SK-N-SH (cell line): ENCODE measurements around the gene PIP4K2A. TPM values are rescaled to one million over a fixed set of nuclear protein-coding genes. Genes with fewer than 3 reads are reported as not detected.

Experiments
- CTCF ChIA-PET: fragments of 300-600, 350-600 bp; formaldehyde crosslinking; extraction: SDS; loops from one replicate; lab custom pipeline; 2021; lab: Yijun Ruan, JAX
- POLR2A ChIA-PET: fragments of 350-600 bp; sonication (Branson Sonifier 250); formaldehyde crosslinking; extraction: SDS; loops from one replicate; lab custom pipeline; 2020; ENCODE audit warnings: antibody characterized with exemption, inconsistent platforms; lab: Yijun Ruan, JAX
- DNase-seq: peaks from one replicate; pipeline ENCODE4 v3.0.0; 2012
- H2AFZ ChIP-seq: fragments of 200-600 bp; sonication (generic); 2 replicates; pipeline ENCODE4 v1.8.1; 2016; ENCODE audit warnings: antibody characterized with exemption, mild to moderate bottlenecking, low read depth
- H3F3A ChIP-seq: fragments of 200-600 bp; sonication (generic); replicated peaks from 2 replicates; pipeline ENCODE3; 2016; ENCODE audit warnings: antibody characterized with exemption, mild to moderate bottlenecking; ENCODE audit not compliant: insufficient read depth
- H3K27ac ChIP-seq, 2 experiments: fragments of 200-500 bp in 1 of 2; fragments of 200-600 bp in 1 of 2; sonication (Bioruptor generic) in 1 of 2; sonication (generic), shearing (Covaris generic) in 1 of 2; 2 replicates each; pipeline versions ENCODE4 v1.5.1 to v1.6.1; 2014 to 2016; ENCODE audit warnings: low read depth in 2 of 2, inconsistent platforms in 1 of 2, low read length in 1 of 2, mild to moderate bottlenecking in 1 of 2, mixed read lengths in 1 of 2
- H3K27me3 ChIP-seq: fragments of 200-600 bp; sonication (generic), shearing (Covaris generic); 2 replicates; pipeline ENCODE4 v1.6.1; 2016; ENCODE audit warnings: mixed run types; ENCODE audit not compliant: insufficient read depth
- H3K36me3 ChIP-seq, 2 experiments: fragments of 200-500 bp in 1 of 2; fragments of 200-600 bp in 1 of 2; sonication (Bioruptor generic) in 1 of 2; sonication (generic) in 1 of 2; replicated peaks in 1 of 2; 2 replicates each; pipeline versions ENCODE3 to v1.5.1; 2014 to 2016; ENCODE audit warnings: low read length in 1 of 2, mild to moderate bottlenecking in 1 of 2; ENCODE audit not compliant: insufficient read depth in 2 of 2, control insufficient read depth in 1 of 2
- H3K4me1 ChIP-seq, 2 experiments: fragments of 200-500 bp in 1 of 2; fragments of 200-600 bp in 1 of 2; sonication (Bioruptor generic) in 1 of 2; sonication (generic), shearing (Covaris generic) in 1 of 2; 2 replicates each; pipeline versions ENCODE4 v1.5.1 to v1.6.1; 2014 to 2016; ENCODE audit warnings: low read depth in 1 of 2, low read length in 1 of 2, mixed run types in 1 of 2; ENCODE audit not compliant: insufficient read depth in 2 of 2, control insufficient read depth in 1 of 2
- H3K4me2 ChIP-seq: fragments of 200-600 bp; sonication (generic), shearing (Covaris generic); 2 replicates; pipeline ENCODE4 v1.6.1; 2017; ENCODE audit warnings: mixed run types
- H3K4me3 ChIP-seq, 2 experiments: fragments of 200-500 bp in 1 of 2; fragments of 200-600 bp in 1 of 2; sonication (Bioruptor generic) in 1 of 2; sonication (generic), shearing (Covaris generic) in 1 of 2; 2 replicates each; pipeline versions ENCODE4 v1.5.1 to v1.8.1; 2014 to 2016; ENCODE audit warnings: low read depth in 2 of 2, inconsistent platforms in 1 of 2, low read length in 1 of 2, mild to moderate bottlenecking in 1 of 2, mixed read lengths in 1 of 2, moderate library complexity in 1 of 2
- H3K79me2 ChIP-seq: fragments of 200-600 bp; sonication (generic); 2 replicates; pipeline ENCODE4 v1.8.1; 2017; ENCODE audit warnings: mild to moderate bottlenecking; ENCODE audit not compliant: insufficient read depth
- H3K9ac ChIP-seq: fragments of 200-600 bp; sonication (generic); 2 replicates; pipeline ENCODE4 v1.6.1; 2017; ENCODE audit warnings: mixed run types
- H3K9me2 ChIP-seq: fragments of 200-600 bp; sonication (generic); 2 replicates; pipeline ENCODE4 v1.6.1; 2017; ENCODE audit warnings: mixed run types
- H3K9me3 ChIP-seq: fragments of 200-600 bp; sonication (generic); 2 replicates; pipeline ENCODE4 v1.6.1; 2017; ENCODE audit warnings: mixed run types, mild to moderate bottlenecking, moderate library complexity
- H4K20me1 ChIP-seq: fragments of 200-600 bp; sonication (generic); 2 replicates; pipeline ENCODE4 v1.6.1; 2017; ENCODE audit warnings: mild to moderate bottlenecking, mixed run types; ENCODE audit not compliant: insufficient read depth
- MAX ChIP-seq: IDR thresholded peaks from 2 replicates; pipeline ENCODE4 v1.4.0; 2012; ENCODE audit warnings: low read depth
- NRF1 ChIP-seq: IDR thresholded peaks from 2 replicates; pipeline ENCODE4 v1.6.1; 2012; ENCODE audit warnings: low read depth, mild to moderate bottlenecking, low read length
- POLR2AphosphoS5 ChIP-seq: IDR thresholded peaks from 2 replicates; pipeline ENCODE4 v1.6.1; 2012; ENCODE audit warnings: low read depth, low read length
- SIN3A ChIP-seq: IDR thresholded peaks from 2 replicates; pipeline ENCODE4 v1.6.1; 2012; ENCODE audit warnings: low read depth, mild to moderate bottlenecking, low read length, moderate library complexity, borderline replicate concordance
- TAF1 ChIP-seq: IDR thresholded peaks from 2 replicates; pipeline ENCODE4 v1.6.1; 2012; ENCODE audit warnings: low read depth, mild to moderate bottlenecking, low read length, moderate library complexity, borderline replicate concordance
- TCF12 ChIP-seq: IDR thresholded peaks from 2 replicates; pipeline ENCODE4 v1.4.0; 2012
- TEAD4 ChIP-seq: IDR thresholded peaks from 2 replicates; pipeline ENCODE4 v1.4.0; 2012; ENCODE audit warnings: mild to moderate bottlenecking, borderline replicate concordance; ENCODE audit not compliant: insufficient read depth
- WGBS: methylation state at CpG from one replicate; pipeline ENCODE4 v1.1.6; 2017; ENCODE audit warnings: low lambda C conversion rate; 5-methylcytosine and 5-hydroxymethylcytosine counted together
- polyA plus RNA-seq, 3 experiments: library from polyadenylated mRNA; depleted of rRNA; stranded (reverse); fragments of >200 nt; gene quantifications; 2 replicates each; pipeline ENCODE4 v1.2.3, GENCODE V29; 2012
- TF ChIP-seq, protein P1 (sequence below): IDR thresholded peaks from 2 replicates; pipeline ENCODE4 v1.6.1; 2012; ENCODE audit warnings: mild to moderate bottlenecking, low read depth, low read length, moderate library complexity
- TF ChIP-seq, protein P2 (sequence below): fragments of 150-350 bp; IDR thresholded peaks from 2 replicates; pipeline ENCODE4 v1.6.1; 2017; ENCODE audit warnings: antibody characterized with exemption, low read length, low read depth, borderline replicate concordance

Gene PIP4K2A
- polyA plus RNA-seq, 1 of the 3 experiments (the other 2 are of a cell fraction) = 10.8 TPM

GRCh38 chr10:22690158-22690557, 24.2 kb downstream of the PIP4K2A start:
- peaks cover 0 to 11% of the 10 kb centered on the region in 2 experiments; a peak in 1 of 4 replicates for H3K4me1 ChIP-seq
- H3K4me3 ChIP-seq = no peak overlapping the region
- DNase-seq = no peak
- no peak overlapping the region for H2AFZ ChIP-seq
- no peak overlapping the region for H3K4me2 ChIP-seq
- H3K9me3 ChIP-seq = no peaks in the 10 kb centered on the region
- no peaks in the 10 kb centered on the region for H3K27me3 ChIP-seq
- CTCF ChIA-PET = no interaction called here
- 75% methylated on average over 2 of the region's 2 CpGs for WGBS
- no peak for TF ChIP-seq TCF12
- no peak for TF ChIP-seq TEAD4
- TF ChIP-seq, protein P1, sequence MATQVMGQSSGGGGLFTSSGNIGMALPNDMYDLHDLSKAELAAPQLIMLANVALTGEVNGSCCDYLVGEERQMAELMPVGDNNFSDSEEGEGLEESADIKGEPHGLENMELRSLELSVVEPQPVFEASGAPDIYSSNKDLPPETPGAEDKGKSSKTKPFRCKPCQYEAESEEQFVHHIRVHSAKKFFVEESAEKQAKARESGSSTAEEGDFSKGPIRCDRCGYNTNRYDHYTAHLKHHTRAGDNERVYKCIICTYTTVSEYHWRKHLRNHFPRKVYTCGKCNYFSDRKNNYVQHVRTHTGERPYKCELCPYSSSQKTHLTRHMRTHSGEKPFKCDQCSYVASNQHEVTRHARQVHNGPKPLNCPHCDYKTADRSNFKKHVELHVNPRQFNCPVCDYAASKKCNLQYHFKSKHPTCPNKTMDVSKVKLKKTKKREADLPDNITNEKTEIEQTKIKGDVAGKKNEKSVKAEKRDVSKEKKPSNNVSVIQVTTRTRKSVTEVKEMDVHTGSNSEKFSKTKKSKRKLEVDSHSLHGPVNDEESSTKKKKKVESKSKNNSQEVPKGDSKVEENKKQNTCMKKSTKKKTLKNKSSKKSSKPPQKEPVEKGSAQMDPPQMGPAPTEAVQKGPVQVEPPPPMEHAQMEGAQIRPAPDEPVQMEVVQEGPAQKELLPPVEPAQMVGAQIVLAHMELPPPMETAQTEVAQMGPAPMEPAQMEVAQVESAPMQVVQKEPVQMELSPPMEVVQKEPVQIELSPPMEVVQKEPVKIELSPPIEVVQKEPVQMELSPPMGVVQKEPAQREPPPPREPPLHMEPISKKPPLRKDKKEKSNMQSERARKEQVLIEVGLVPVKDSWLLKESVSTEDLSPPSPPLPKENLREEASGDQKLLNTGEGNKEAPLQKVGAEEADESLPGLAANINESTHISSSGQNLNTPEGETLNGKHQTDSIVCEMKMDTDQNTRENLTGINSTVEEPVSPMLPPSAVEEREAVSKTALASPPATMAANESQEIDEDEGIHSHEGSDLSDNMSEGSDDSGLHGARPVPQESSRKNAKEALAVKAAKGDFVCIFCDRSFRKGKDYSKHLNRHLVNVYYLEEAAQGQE = no peak
- TF ChIP-seq, protein P2, sequence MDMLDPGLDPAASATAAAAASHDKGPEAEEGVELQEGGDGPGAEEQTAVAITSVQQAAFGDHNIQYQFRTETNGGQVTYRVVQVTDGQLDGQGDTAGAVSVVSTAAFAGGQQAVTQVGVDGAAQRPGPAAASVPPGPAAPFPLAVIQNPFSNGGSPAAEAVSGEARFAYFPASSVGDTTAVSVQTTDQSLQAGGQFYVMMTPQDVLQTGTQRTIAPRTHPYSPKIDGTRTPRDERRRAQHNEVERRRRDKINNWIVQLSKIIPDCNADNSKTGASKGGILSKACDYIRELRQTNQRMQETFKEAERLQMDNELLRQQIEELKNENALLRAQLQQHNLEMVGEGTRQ = no peak
- peaks cover 5% of the 10 kb centered on the region for H3F3A ChIP-seq
- no peak overlapping the region for H3K9ac ChIP-seq
- H4K20me1 ChIP-seq = peaks cover 14% of the 10 kb centered on the region
- no peaks in the 10 kb centered on the region for H3K36me3 ChIP-seq
- no peak overlapping the region for H3K27ac ChIP-seq
- POLR2A ChIA-PET = no interaction called here
- H3K9me2 ChIP-seq = no peaks in the 10 kb centered on the region
- H3K79me2 ChIP-seq = peaks cover 62% of the 10 kb centered on the region

- H3K36me3 ChIP-seq = no peaks in the 10 kb centered on the region
- peaks cover 66% of the 10 kb centered on the region for H3K79me2 ChIP-seq
- no peak overlapping the region for H3K27ac ChIP-seq
- H3K4me1 ChIP-seq = peaks cover 24 to 27% of the 10 kb centered on the region in 2 experiments
- no peak overlapping the region for H3K4me3 ChIP-seq
- no peaks in the 10 kb centered on the region for H3K9me2 ChIP-seq
- no peak overlapping the region for H2AFZ ChIP-seq
- no peaks in the 10 kb centered on the region for H3K9me3 ChIP-seq
- H3K4me2 ChIP-seq = no peak overlapping the region
- POLR2A ChIA-PET = no interaction called here
- no peaks in the 10 kb centered on the region for H4K20me1 ChIP-seq
- no peak overlapping the region for H3K9ac ChIP-seq
- no peak for DNase-seq
- H3K27me3 ChIP-seq = no peaks in the 10 kb centered on the region
- H3F3A ChIP-seq = peaks cover 25% of the 10 kb centered on the region
- CTCF ChIA-PET = no interaction called here
- WGBS = 100% methylated on average over 1 of the region's 1 CpG
- TF ChIP-seq, protein P2 = no peak
- TF ChIP-seq TAF1 = no peak
- TF ChIP-seq MAX = no peak
- no peak for TF ChIP-seq POLR2AphosphoS5
- TF ChIP-seq NRF1 = no peak
- no peak for TF ChIP-seq SIN3A
- TF ChIP-seq, protein P1 = no peak
Observed at GRCh38 chr10:22686347-22686746, 28.0 kb downstream of the PIP4K2A start.
